ENCODE results near the gene ZNF385B. TPM values are rescaled to one million over a fixed set of nuclear protein-coding genes. Genes with fewer than 3 reads are reported as not detected.

ZNF385B gene
- total RNA-seq, 3 donors from 2014 or later, result 3.4 to 8.8 (median 4.5) TPM

DNA sequence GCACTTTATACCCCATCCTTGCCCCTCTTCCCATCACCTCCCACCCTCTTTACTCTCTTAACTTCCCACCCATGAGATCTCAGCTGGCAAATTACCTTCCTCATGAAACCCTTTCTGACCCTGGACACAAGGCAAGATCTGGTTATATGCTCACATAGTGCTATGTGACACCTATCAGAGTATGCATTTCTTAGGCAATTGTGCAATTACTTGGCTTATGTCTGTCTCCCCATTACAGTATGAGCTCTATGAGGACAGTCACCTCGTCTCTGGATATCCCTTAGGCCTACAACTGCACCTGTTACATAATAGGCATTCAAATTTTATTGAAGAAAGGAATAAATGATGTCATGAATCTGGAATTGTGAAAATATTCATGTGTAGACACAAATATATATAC lies 91.4 kb downstream of the ZNF385B start:
- Histone ChIP-seq H3K4me1 (no peaks in the 10 kb centered on the region), H3K27ac (no peak overlapping the region), H3K4me3 (no peak overlapping the region), H3K36me3 (no peaks in the 10 kb centered on the region), H3K27me3 (no peaks in the 10 kb centered on the region), H3K9me3 (no peaks in the 10 kb centered on the region)
- intact Hi-C loops (cut with DNase I; ENCODE audit: low total_unique reads), result no loop called here
- DNase-seq (ENCODE audit: low spot score in 2 of 2), result no peak
- TF ChIP-seq, protein P1, sequence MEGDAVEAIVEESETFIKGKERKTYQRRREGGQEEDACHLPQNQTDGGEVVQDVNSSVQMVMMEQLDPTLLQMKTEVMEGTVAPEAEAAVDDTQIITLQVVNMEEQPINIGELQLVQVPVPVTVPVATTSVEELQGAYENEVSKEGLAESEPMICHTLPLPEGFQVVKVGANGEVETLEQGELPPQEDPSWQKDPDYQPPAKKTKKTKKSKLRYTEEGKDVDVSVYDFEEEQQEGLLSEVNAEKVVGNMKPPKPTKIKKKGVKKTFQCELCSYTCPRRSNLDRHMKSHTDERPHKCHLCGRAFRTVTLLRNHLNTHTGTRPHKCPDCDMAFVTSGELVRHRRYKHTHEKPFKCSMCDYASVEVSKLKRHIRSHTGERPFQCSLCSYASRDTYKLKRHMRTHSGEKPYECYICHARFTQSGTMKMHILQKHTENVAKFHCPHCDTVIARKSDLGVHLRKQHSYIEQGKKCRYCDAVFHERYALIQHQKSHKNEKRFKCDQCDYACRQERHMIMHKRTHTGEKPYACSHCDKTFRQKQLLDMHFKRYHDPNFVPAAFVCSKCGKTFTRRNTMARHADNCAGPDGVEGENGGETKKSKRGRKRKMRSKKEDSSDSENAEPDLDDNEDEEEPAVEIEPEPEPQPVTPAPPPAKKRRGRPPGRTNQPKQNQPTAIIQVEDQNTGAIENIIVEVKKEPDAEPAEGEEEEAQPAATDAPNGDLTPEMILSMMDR (IDR thresholded peaks at IDR 0.05), result no peak
- TF ChIP-seq POLR2AphosphoS5 (IDR thresholded peaks at IDR 0.05), result no peak
- TF ChIP-seq POLR2A (IDR thresholded peaks at IDR 0.05), result no peak

GRCh38 chr2:179769323-179769722 lies 92.1 kb downstream of the ZNF385B start:
- DNase-seq (ENCODE audit: low spot score in 2 of 2), result no peak
- TF ChIP-seq POLR2AphosphoS5 (IDR thresholded peaks at IDR 0.05) (no peak), POLR2A (IDR thresholded peaks at IDR 0.05) (no peak)
- TF ChIP-seq, protein P1 (IDR thresholded peaks at IDR 0.05), result no peak
- Histone ChIP-seq H3K36me3 (no peaks in the 10 kb centered on the region), H3K9me3 (no peaks in the 10 kb centered on the region), H3K27ac (no peak overlapping the region), H3K27me3 (no peaks in the 10 kb centered on the region), H3K4me3 (no peak overlapping the region), H3K4me1 (no peaks in the 10 kb centered on the region)
- intact Hi-C loops (cut with DNase I; ENCODE audit: low total_unique reads), result no loop called here

GRCh38 chr2:179768765-179769164 lies 92.6 kb downstream of the ZNF385B start:
- TF ChIP-seq, protein P1 (IDR thresholded peaks at IDR 0.05), result no peak
- TF ChIP-seq POLR2A (IDR thresholded peaks at IDR 0.05) (no peak), POLR2AphosphoS5 (IDR thresholded peaks at IDR 0.05) (no peak)
- H3K27ac ChIP-seq, result no peak overlapping the region
- H3K9me3 ChIP-seq, result no peaks in the 10 kb centered on the region
- no peaks in the 10 kb centered on the region for H3K27me3 ChIP-seq
- no peaks in the 10 kb centered on the region for H3K36me3 ChIP-seq
- no peak overlapping the region for H3K4me3 ChIP-seq
- H3K4me1 ChIP-seq, result no peaks in the 10 kb centered on the region
- intact Hi-C loops (cut with DNase I; ENCODE audit: low total_unique reads), result no loop called here
- DNase-seq (ENCODE audit: low spot score in 2 of 2), result no peak

DNA sequence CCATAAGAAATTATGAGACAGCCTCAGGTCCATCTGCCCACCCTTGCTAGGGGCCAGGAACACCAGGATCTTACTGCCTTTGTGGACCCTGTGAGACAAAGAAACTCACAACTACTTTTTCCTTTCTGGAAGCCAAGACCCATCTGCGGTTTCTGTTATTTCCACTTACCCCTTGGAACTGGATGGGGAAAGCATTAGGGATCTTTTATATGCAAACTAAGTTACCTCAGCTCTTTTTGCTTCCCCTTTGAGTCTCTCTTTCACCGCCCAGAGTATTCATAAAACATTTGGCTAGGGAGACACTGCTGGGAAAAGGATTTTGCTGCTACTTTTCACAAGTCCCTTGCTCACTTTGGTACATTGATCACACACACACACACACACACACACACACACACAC lies 95.7 kb downstream of the ZNF385B start:
- no peak for DNase-seq (ENCODE audit: low spot score in 2 of 2)
- Histone ChIP-seq H3K36me3 (no peaks in the 10 kb centered on the region), H3K27me3 (no peaks in the 10 kb centered on the region), H3K4me3 (no peak overlapping the region), H3K9me3 (peaks cover 0 to 4% of the 10 kb centered on the region in 2 donors), H3K27ac (no peak overlapping the region), H3K4me1 (no peaks in the 10 kb centered on the region)
- intact Hi-C loops (cut with DNase I; ENCODE audit: low total_unique reads), result no loop called here
- no peak for TF ChIP-seq POLR2AphosphoS5 (IDR thresholded peaks at IDR 0.05)

DNA sequence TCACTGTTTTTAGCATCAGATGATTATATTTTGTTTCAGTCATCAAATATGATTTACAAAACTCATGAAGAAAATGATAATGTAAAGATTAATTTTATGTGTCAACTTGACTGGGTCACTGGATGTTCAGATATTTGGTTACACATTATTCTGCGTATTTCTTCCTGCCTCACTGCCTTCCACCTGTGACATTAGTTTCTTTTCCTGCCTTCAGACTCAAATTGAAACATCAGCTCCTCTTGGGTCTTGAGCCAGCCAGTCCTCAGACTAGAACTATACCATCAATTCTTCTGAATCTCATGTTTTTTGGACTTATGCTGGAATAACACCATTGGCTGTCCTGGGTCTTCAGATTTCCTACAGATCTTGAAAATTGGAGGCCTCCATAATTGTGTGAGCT lies 96.7 kb downstream of the ZNF385B start:
- H3K27me3 ChIP-seq, result no peaks in the 10 kb centered on the region
- no peak overlapping the region for H3K4me3 ChIP-seq
- no peaks in the 10 kb centered on the region for H3K36me3 ChIP-seq
- no peak overlapping the region for H3K27ac ChIP-seq
- H3K9me3 ChIP-seq, result peaks cover 0 to 4% of the 10 kb centered on the region in 2 donors
- H3K4me1 ChIP-seq, result no peaks in the 10 kb centered on the region
- intact Hi-C loops (cut with DNase I; ENCODE audit: low total_unique reads), result no loop called here
- DNase-seq (ENCODE audit: low spot score in 2 of 2), result no peak
- no peak for TF ChIP-seq POLR2A (IDR thresholded peaks at IDR 0.05)
- TF ChIP-seq POLR2AphosphoS5 (IDR thresholded peaks at IDR 0.05), result no peak
- TF ChIP-seq, protein P1 (IDR thresholded peaks at IDR 0.05), result no peak

DNA sequence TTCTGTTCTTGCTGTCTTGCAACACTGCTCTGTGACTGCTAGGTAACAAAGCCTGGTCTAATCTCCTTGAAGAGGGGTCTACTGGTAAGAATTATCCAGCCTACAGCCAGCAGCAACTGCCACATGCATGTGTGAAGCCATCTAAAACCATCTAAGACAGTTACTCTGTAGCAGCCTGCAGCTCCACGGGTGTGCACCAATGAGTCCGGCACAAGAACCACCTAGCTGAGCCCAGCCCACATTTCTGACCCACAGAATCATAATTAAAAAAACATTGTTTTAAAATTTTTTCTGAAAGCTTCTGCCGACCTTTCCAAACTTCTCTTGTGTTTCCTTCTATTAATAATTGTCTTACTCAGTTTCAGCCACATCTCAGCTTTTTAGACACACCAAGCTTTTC lies 102.8 kb downstream of the ZNF385B start:
- DNase-seq (ENCODE audit: low spot score in 2 of 2), result no peak
- intact Hi-C loops (cut with DNase I; ENCODE audit: low total_unique reads), result loop anchor here (10.0 kb wide), 1 partner anchor 334 kb away; no protein-coding TSS in a partner anchor
- TF ChIP-seq, protein P1 (IDR thresholded peaks at IDR 0.05), result no peak
- TF ChIP-seq POLR2A (IDR thresholded peaks at IDR 0.05), result no peak
- TF ChIP-seq POLR2AphosphoS5 (IDR thresholded peaks at IDR 0.05), result no peak

More for the DNA sequence above, 102.8 kb downstream of the ZNF385B start:
- Histone ChIP-seq H3K4me1 (no peaks in the 10 kb centered on the region), H3K4me3 (no peak overlapping the region), H3K36me3 (no peaks in the 10 kb centered on the region), H3K9me3 (peaks cover 13 to 15% of the 10 kb centered on the region in 2 donors), H3K27me3 (no peaks in the 10 kb centered on the region), H3K27ac (no peak overlapping the region)
